Measurements from ENCODE around the gene USP8. TPM values are rescaled to one million over a fixed set of nuclear protein-coding genes. Genes with fewer than 3 reads are reported as not detected.

Gene USP8
- total RNA-seq, 6 experiments from 2014 or later, result 46.0 to 65.2 (median 53.0) TPM

GRCh38 chr15:50562735-50563640 is 138.8 kb downstream of the USP8 start:
- H3K4me1 Mint-ChIP-seq (ENCODE audit: low read depth), result peaks cover 8% of the 10 kb centered on the region; the same call in 1 of the 2 replicates
- H3K27me3 Mint-ChIP-seq (ENCODE audit: insufficient read depth), result no peaks in the 10 kb centered on the region
- H3K27ac Mint-ChIP-seq, result no peak overlapping the region
- no peak for TF ChIP-seq CTCF (IDR thresholded peaks at IDR 0.05)
- H3K9me3 Mint-ChIP-seq, result no peaks in the 10 kb centered on the region
- DNase-seq, result no peak
- no peak overlapping the region for H3K4me3 Mint-ChIP-seq
- H3K36me3 Mint-ChIP-seq (ENCODE audit: low read depth), result peaks cover 16% of the 10 kb centered on the region

- H3K27ac Mint-ChIP-seq, result no peak overlapping the region
- TF ChIP-seq CTCF (IDR thresholded peaks at IDR 0.05), result no peak
- no peaks in the 10 kb centered on the region for H3K27me3 Mint-ChIP-seq (ENCODE audit: insufficient read depth)
Observed at GRCh38 chr15:50563756-50564155, 139.6 kb downstream of the USP8 start.

More at GRCh38 chr15:50563756-50564155, 139.6 kb downstream of the USP8 start:
- no peak for DNase-seq
- Mint-ChIP-seq H3K4me3 (no peak overlapping the region), H3K36me3 (ENCODE audit: low read depth) (peaks cover 16% of the 10 kb centered on the region), H3K9me3 (no peaks in the 10 kb centered on the region), H3K4me1 (ENCODE audit: low read depth) (peaks cover 8% of the 10 kb centered on the region; the same call in 1 of the 2 replicates)

Other genes with a start within 250 kb of the USP8 start
- gene SLC27A2, start 242.2 kb upstream of the USP8 start, total RNA-seq (2021; fragmentation: NEBNext Ultra II Directional; extraction: Animal tissue kit (Norgen Biotek cat#: 25700)), result 1 to 10 TPM in 5 of 6 experiments, under 1 TPM in 1; 0.87 to 2.0 (median 1.3) TPM
- under 1 TPM in 1 of 6 experiments, not detected in 5; 0.07 TPM for gene HDC, start 158.7 kb upstream of the USP8 start, total RNA-seq (2021; fragmentation: NEBNext Ultra II Directional; extraction: Animal tissue kit (Norgen Biotek cat#: 25700))
- gene GABPB1, start 69.2 kb upstream of the USP8 start, total RNA-seq (2021; fragmentation: NEBNext Ultra II Directional; extraction: Animal tissue kit (Norgen Biotek cat#: 25700)), result 10 to 100 TPM; 20.8 to 28.4 (median 25.3) TPM
- under 1 TPM in 1 of 6 experiments, not detected in 5; 0.25 TPM for gene USP50, start 122.3 kb downstream of the USP8 start, total RNA-seq (2021; fragmentation: NEBNext Ultra II Directional; extraction: Animal tissue kit (Norgen Biotek cat#: 25700))